Naive thymus-derived CD8-positive, alpha-beta T cell (primary cell): ENCODE results near the gene INIP. TPM values are rescaled to one million over a fixed set of nuclear protein-coding genes. Genes with fewer than 3 reads are reported as not detected.
"Not testable (repeated sequence)": the region's sequence is repeated elsewhere in the genome, so short reads cannot be mapped to it uniquely, and the experiment has no call there.

Experiments used
- ATAC-seq, 2 donors: fragments of 150-1000 bp; cut with Tn5 transposase in 1 of 2; sonication (Bioruptor Pico), chemical (Tn5 transposase) in 1 of 2; 1 replicate in 1 of 2; 2 replicates in 1 of 2; pipeline ENCODE4 v1.10.0; 2021; ENCODE audit warnings: mild to moderate bottlenecking in 2 of 2, moderate library complexity in 2 of 2
- POLR2A ChIA-PET: fragments of 350-600 bp; sonication (Branson Sonifier 250); formaldehyde crosslinking; loops from one replicate; lab custom pipeline; 2021; ENCODE audit warnings: antibody characterized with exemption; lab: Charles Lee
- DNase-seq, 10 donors: peaks; one replicate each; pipeline versions ENCODE4 v3.0.0 to v3.0.0-alpha.2; 2020 to 2022
- H3K27ac Mint-ChIP-seq, 10 donors: one replicate each; pipeline ENCODE4 v1.8.0; 2020 to 2022; ENCODE audit warnings: mild to moderate bottlenecking in 10 of 10, mixed read lengths in 10 of 10, moderate library complexity in 4 of 10, inconsistent platforms in 1 of 10
- H3K27me3 Mint-ChIP-seq, 5 donors: one replicate each; pipeline ENCODE4 v1.8.0; 2021 to 2022; ENCODE audit warnings: mixed read lengths in 5 of 5
- H3K36me3 Mint-ChIP-seq, 3 donors: one replicate each; pipeline ENCODE4 v1.8.0; 2020 to 2022; ENCODE audit warnings: mixed read lengths in 3 of 3, mild to moderate bottlenecking in 2 of 3, inconsistent platforms in 1 of 3
- H3K4me1 Mint-ChIP-seq, 4 donors: one replicate each; pipeline ENCODE4 v1.8.0; 2021 to 2022; ENCODE audit warnings: mixed read lengths in 4 of 4
- H3K4me3 Mint-ChIP-seq, 10 donors: one replicate each; pipeline ENCODE4 v1.8.0; 2020 to 2022; ENCODE audit warnings: mild to moderate bottlenecking in 10 of 10, mixed read lengths in 10 of 10, moderate library complexity in 6 of 10, inconsistent platforms in 1 of 10
- H3K9me3 Mint-ChIP-seq, 9 donors: one replicate each; pipeline ENCODE4 v1.8.0; 2020 to 2022; ENCODE audit warnings: mixed read lengths in 9 of 9, mild to moderate bottlenecking in 3 of 9, inconsistent platforms in 1 of 9, moderate library complexity in 1 of 9
- polyA plus RNA-seq, 3 donors: library from polyadenylated mRNA; unstranded; fragments of 300-500 nt; fragmentation: Illumina TruSeq; gene quantifications; one replicate each; pipeline ENCODE4 v1.2.3, GENCODE V29; 2021
- total RNA-seq, 8 experiments: library from RNA in 2 of 8; stranded (reverse) in 2 of 8; gene quantifications; one replicate each; pipeline ENCODE4 v1.2.3 and lab custom pipeline; 2021 to 2026

INIP gene
- total and polyA plus RNA-seq, 5 experiments from 2014 or later: 25.8 to 38.9 (median 26.6) TPM

DNA sequence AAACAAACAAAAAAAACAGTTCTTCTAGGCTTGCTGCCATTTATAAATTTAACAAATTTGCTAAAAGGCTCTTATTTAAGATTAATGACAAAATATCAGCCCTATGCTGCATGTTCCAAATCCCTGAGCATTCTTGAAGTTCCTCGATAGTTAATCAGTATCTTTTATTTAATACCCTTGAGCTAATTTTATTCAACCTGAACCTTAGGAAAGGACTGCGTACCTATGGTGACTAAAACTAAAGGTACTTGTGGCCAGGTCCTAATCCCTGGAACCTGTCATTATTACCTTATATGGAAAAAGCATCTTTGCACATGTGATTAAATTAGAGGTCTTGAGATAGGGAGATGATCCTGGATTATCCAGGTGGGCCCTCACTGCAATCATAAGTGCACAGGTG, 10.5 kb upstream of the INIP start:
- POLR2A ChIA-PET: no interaction called here
- peaks cover 0 to 12% (median 0%) of the 10 kb centered on the region in 4 donors for H3K4me1 Mint-ChIP-seq
- H3K9me3 Mint-ChIP-seq: no peaks in the 10 kb centered on the region

DNA sequence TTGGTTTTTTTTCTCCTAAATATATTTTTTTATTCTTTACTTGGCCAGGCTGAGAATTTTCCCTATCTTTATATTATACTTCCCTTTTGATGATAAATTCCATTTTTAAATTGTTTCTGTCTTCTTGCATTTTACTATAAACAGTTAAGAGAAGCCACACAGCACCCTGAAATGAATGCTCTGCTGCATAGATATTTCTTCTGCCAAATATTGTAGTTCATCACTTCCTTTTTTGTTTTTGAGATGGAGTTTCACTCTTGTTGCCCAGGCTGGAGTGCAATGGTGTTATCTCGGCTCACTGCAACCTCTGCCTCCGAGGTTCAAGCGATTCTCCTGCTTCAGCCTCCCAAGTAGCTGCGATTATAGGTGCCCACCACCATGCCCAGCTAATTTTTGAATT, 8.5 kb upstream of the INIP start:
- Mint-ChIP-seq H3K27me3 (no peaks in the 10 kb centered on the region), H3K9me3 (no peaks in the 10 kb centered on the region), H3K36me3 (no peaks in the 10 kb centered on the region), H3K4me3 (no peak overlapping the region), H3K27ac (peak overlapping the region in 1 of 10 donors; percentile 26), H3K4me1 (peaks cover 0 to 12% (median 0%) of the 10 kb centered on the region in 4 donors)
- ATAC-seq (no peak), DNase-seq (no peak)
- POLR2A ChIA-PET: no interaction called here

More for the DNA sequence above, 10.5 kb upstream of the INIP start:
- no peak overlapping the region for H3K4me3 Mint-ChIP-seq
- ATAC-seq (no peak), DNase-seq (no peak)
- no peaks in the 10 kb centered on the region for H3K36me3 Mint-ChIP-seq
- no peaks in the 10 kb centered on the region for H3K27me3 Mint-ChIP-seq
- no peak overlapping the region for H3K27ac Mint-ChIP-seq

DNA sequence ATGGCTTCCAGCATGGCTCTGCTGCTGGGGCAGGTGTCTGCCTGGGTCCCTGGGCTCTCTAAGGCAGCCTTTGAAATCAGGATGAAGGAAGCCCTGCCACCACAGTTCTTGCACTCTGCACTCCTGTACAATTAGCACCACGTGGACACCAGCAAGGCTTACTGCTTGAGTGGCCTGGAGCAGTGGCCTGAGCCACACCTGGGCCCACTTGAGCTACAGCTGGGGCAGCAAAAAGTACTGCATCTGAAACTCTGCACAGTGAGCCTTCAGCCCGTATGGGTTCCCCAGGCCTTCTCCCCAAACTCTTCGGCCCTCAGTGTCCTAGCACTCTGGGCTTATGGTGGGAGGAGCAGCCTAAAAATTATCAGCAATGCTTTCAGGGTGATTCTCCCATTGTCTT, 8.0 kb upstream of the INIP start:
- no peak overlapping the region for H3K4me3 Mint-ChIP-seq
- H3K4me1 Mint-ChIP-seq: peaks cover 0 to 12% (median 0%) of the 10 kb centered on the region in 4 donors
- no peak for DNase-seq
- POLR2A ChIA-PET: no interaction called here
- no peak for ATAC-seq
- H3K27ac Mint-ChIP-seq: peak overlapping the region in 1 of 10 donors; percentile 26
- H3K27me3 Mint-ChIP-seq: no peaks in the 10 kb centered on the region
- no peaks in the 10 kb centered on the region for H3K9me3 Mint-ChIP-seq
- H3K36me3 Mint-ChIP-seq: no peaks in the 10 kb centered on the region

DNA sequence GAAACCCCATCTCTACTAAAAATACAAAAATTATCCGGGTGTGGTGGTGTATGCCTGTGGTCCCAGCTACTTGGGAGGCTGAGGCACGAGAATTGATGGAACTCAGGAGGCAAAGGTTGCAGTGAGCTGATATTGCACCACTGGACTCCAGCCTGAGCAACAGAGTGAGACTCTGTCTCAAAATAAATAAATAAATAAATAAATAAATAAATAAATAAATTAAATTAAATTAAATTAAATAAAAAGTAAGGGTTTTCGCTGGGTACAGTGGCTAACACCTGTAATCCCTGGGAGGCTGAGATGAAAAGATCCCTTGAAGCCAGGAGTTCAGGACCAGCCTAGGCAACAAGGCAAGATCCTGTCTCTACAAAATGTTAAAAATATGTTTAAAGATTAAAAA, 4.8 kb upstream of the INIP start:
- H3K27me3 Mint-ChIP-seq, H3K4me3 Mint-ChIP-seq, POLR2A ChIA-PET, H3K36me3 Mint-ChIP-seq, H3K9me3 Mint-ChIP-seq, ATAC-seq, DNase-seq: not testable (repeated sequence)
- Mint-ChIP-seq H3K27ac (peak overlapping the region in 1 of 10 donors; percentile 23), H3K4me1 (peaks cover 0 to 14% (median under 1%) of the 10 kb centered on the region in 4 donors)

DNA sequence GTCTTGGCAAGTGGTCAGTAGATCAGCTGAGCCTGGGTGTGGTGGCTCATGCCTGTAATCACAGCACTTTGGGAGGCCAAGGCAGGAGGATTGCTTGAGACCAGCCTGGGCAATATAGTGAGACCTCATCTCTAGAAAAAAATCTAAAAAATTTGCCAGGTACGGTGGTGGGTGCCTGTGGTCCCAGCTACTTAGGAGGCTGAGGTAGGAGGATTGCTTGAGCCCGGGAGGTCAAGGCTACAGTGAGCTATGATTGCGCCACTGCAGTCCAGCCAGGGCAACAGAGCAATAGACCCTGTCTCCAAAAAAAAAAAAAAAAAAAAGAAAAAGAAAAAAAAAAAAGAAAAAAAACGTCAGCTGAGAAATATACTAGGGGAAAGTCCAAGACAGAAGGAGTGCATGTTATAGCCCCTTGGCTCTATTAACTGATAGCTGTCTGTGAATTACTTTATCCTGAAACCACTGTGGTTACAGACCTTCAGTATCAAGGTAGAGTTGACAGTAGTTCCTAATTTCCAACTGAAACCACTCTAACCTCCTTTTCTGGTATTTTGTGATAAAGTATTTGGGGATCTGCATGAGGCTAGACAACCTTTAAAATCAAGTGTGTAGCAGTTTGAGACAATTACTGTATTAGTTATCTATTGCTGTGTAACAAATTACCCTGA, 2.3 kb upstream of the INIP start:
- H3K9me3 Mint-ChIP-seq: no peaks in the 10 kb centered on the region
- H3K36me3 Mint-ChIP-seq: no peaks in the 10 kb centered on the region
- H3K27ac Mint-ChIP-seq: peak overlapping the region in 2 of 10 donors; percentile 62 to 67
- no peaks in the 10 kb centered on the region for H3K27me3 Mint-ChIP-seq
- DNase-seq (no peak), ATAC-seq (no peak)
- H3K4me3 Mint-ChIP-seq: no peak overlapping the region
- POLR2A ChIA-PET: interaction anchor here (0.6 kb wide), 1 partner anchor 24 kb away, joined by 4 read pairs; no protein-coding TSS in a partner anchor
- H3K4me1 Mint-ChIP-seq: peaks cover 0 to 19% (median 8%) of the 10 kb centered on the region in 4 donors

DNA sequence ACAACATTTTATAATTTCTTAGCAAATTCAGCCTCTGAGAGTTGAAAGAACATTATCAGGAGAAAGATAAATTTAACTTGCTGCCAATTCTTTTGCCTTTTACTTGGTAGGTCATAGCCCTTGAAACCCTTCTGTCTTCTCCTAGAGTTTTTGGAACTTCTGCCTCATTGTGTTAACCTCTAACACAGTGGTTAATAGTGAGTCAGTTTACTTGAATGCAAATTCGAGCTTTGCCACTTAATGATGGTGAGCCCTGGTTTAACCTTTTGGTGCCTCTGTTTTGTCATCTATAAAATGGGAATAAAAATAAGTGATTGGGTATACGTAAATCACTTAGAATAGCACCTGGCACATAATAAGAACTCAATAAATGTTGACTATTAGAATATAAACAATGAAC, 1.8 kb upstream of the INIP start:
- Mint-ChIP-seq H3K4me1 (peaks cover 0 to 21% (median 9%) of the 10 kb centered on the region in 4 donors), H3K27ac (peak overlapping the region in 3 of 10 donors; percentile 21 to 69 (median 62)), H3K4me3 (no peak overlapping the region), H3K36me3 (no peaks in the 10 kb centered on the region), H3K9me3 (no peaks in the 10 kb centered on the region), H3K27me3 (no peaks in the 10 kb centered on the region)
- POLR2A ChIA-PET: interaction anchor here (0.6 kb wide), 2 partner anchors 25 to 27 kb away, joined by 4 to 5 read pairs; no protein-coding TSS in a partner anchor
- ATAC-seq (no peak), DNase-seq (no peak)

DNA sequence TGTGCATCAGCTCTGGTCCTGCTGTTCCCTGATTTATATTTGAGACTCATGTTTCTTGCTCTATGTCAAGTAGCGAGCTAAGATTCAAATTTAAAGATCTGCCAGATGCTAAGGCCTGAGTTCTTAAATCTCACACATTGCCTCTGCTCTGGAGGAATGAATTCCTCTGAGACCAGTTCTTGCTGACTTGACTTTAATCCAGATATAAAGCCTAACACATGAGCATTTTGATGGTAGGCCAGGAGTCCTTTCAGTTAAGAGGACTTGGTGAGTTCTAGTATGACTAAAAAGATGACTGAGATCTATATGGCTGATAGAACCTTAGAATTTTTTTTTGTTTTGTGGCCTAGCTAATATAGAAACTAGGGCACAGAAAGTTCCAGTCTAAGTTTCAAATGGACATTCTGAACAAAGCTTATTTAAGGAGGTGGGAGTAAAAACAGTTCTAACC, 1.3 kb upstream of the INIP start:
- ATAC-seq (no peak), DNase-seq (no peak)
- H3K4me1 Mint-ChIP-seq: peaks cover 0 to 22% (median 10%) of the 10 kb centered on the region in 4 donors
- POLR2A ChIA-PET: interaction anchor here (0.6 to 3.2 kb wide), 2 partner anchors 27 to 30 kb away, joined by 5 to 18 read pairs; no protein-coding TSS in a partner anchor
- H3K4me3 Mint-ChIP-seq: peak overlapping the region in 3 of 10 donors; percentile 26 to 91 (median 60)
- H3K27me3 Mint-ChIP-seq: no peaks in the 10 kb centered on the region
- no peaks in the 10 kb centered on the region for H3K9me3 Mint-ChIP-seq
- H3K36me3 Mint-ChIP-seq: no peaks in the 10 kb centered on the region
- peak overlapping the region in 7 of 10 donors; percentile 3 to 69 (median 24) for H3K27ac Mint-ChIP-seq

DNA sequence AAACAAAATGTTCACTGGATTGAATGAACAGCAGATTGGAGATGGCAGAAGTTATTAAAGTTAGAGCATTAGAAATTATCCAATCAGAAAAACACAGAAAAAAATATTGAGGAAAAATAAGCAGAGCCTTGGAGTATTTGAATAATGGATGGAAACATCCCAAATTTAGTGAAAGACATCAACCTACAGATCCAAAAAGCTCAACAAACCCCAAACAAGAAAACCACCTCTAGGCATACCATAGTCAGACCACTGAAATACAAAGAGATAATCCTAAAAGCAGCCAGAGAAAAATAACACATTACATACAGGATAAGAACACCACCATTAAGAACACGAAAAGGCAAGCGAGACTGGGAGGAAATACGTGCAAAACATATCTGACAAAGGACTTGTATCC, 5.2 kb downstream of the INIP start:
- ATAC-seq (no peak), DNase-seq (no peak)
- POLR2A ChIA-PET: no interaction called here
- Mint-ChIP-seq H3K9me3 (no peaks in the 10 kb centered on the region), H3K4me3 (peak overlapping the region in 2 of 10 donors; percentile 34 to 35), H3K4me1 (peaks cover 22 to 60% (median 50%) of the 10 kb centered on the region in 4 donors), H3K36me3 (peaks cover 0 to 44% (median 8%) of the 10 kb centered on the region in 3 donors), H3K27ac (peak overlapping the region in 1 of 10 donors; percentile 51), H3K27me3 (no peaks in the 10 kb centered on the region)

DNA sequence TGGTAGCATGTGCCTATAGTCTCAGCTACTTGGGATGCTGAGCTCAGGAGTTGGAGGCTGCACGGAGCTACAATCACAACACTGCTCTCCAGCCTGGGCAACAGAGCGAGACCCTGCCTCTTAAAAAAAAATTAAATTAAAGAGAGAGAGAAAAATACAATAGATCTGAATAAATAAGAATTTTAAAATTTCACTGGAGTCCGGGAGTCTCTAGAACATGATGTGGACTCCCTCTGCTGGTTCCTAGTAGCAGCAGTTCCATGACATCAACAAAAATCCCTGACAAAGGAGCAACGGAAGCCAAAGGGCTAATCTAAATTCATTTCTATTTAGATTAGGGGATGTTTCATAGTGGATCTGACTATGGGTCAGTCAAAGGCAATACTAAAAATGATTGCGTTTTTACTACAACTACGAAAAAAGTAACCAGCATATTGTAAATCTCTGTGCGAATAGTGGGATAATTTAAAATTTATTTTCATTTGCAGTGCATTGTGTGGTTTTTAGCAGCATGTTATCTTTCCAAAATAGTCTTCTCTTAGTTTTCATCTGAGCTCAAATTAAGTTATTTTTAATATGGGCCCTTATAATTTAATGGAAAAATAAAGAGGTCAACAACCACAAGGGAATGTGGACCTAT, 6.7 kb downstream of the INIP start:
- H3K27me3 Mint-ChIP-seq: no peaks in the 10 kb centered on the region
- peaks cover 0 to 47% (median 9%) of the 10 kb centered on the region in 3 donors for H3K36me3 Mint-ChIP-seq
- peaks cover 24 to 47% (median 44%) of the 10 kb centered on the region in 4 donors for H3K4me1 Mint-ChIP-seq

DNA sequence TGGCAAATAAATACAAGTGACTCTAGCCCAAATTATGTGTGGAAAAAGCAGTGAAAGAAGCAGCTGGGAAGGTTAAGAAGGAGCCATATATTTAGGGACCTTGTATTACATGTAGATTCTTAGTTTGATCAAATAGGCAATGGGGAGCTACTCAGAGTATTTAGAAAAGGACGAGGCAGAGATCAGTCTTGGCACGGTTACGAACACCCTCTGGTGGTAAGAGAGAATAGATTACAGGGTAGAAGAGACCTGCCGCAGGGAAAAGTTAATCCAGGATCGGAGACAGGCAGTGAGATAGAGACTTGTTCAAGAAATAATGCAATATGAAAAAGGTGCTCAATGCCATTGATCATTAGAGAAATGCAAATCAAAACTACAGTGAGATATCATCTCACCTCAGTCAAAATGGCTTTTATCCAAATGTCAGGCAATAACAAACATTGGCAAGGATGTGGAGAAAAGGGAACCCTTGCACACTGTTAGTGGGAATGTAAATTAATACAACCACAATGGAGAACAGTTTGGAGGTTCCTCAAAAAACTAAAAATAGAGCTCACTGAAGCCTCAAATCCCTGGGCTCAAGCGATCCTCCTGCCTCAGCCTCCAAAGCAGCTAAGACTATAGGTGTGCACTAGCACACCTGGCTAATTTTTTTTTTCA, 12.0 kb downstream of the INIP start:
- no peaks in the 10 kb centered on the region for H3K9me3 Mint-ChIP-seq

More for the DNA sequence above, 6.7 kb downstream of the INIP start:
- ATAC-seq: no peak
- no peak for DNase-seq
- H3K4me3 Mint-ChIP-seq: no peak overlapping the region
- POLR2A ChIA-PET: interaction anchor here (0.5 to 0.6 kb wide), 2 partner anchors 10 to 597 kb away, joined by 3 to 4 read pairs; no protein-coding TSS in a partner anchor
- H3K9me3 Mint-ChIP-seq: no peaks in the 10 kb centered on the region
- no peak overlapping the region for H3K27ac Mint-ChIP-seq

DNA sequence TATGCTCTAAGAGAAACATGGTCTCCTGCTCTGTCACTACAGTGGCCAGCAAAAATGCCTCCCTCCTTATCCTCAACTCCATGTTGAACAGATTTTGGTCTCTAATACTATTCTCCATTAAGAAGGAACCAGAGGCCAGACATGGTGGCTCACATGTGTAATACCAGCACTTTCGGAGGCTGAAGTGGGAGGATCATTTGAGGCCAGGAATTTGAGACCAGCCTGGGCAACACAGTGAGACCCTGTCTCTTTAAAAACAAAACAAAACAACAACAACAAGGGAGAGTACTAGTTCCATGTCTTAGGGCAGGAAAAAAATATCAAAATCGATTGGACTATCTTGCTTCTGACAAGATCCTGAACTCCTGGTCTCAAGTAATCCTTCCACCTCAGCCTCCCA, 14.6 kb downstream of the INIP start:
- DNase-seq (no peak), ATAC-seq (no peak)
- peak overlapping the region in 1 of 10 donors; percentile 21 for H3K27ac Mint-ChIP-seq
- H3K27me3 Mint-ChIP-seq: no peaks in the 10 kb centered on the region
- H3K36me3 Mint-ChIP-seq: peaks cover 2 to 56% (median 22%) of the 10 kb centered on the region in 3 donors
- peaks cover 11 to 29% (median 25%) of the 10 kb centered on the region in 4 donors for H3K4me1 Mint-ChIP-seq
- no peak overlapping the region for H3K4me3 Mint-ChIP-seq
- POLR2A ChIA-PET: interaction anchor here (1.3 kb wide), 1 partner anchor 11 kb away, joined by 6 read pairs; no protein-coding TSS in a partner anchor
- H3K9me3 Mint-ChIP-seq: no peaks in the 10 kb centered on the region

More for the DNA sequence above, 12.0 kb downstream of the INIP start:
- POLR2A ChIA-PET: no interaction called here
- H3K27me3 Mint-ChIP-seq: no peaks in the 10 kb centered on the region
- no peak for ATAC-seq
- H3K4me1 Mint-ChIP-seq: peaks cover 16 to 41% (median 27%) of the 10 kb centered on the region in 4 donors
- H3K36me3 Mint-ChIP-seq: peaks cover 0 to 54% (median 16%) of the 10 kb centered on the region in 3 donors
- H3K27ac Mint-ChIP-seq: no peak overlapping the region
- no peak for DNase-seq
- no peak overlapping the region for H3K4me3 Mint-ChIP-seq

DNA sequence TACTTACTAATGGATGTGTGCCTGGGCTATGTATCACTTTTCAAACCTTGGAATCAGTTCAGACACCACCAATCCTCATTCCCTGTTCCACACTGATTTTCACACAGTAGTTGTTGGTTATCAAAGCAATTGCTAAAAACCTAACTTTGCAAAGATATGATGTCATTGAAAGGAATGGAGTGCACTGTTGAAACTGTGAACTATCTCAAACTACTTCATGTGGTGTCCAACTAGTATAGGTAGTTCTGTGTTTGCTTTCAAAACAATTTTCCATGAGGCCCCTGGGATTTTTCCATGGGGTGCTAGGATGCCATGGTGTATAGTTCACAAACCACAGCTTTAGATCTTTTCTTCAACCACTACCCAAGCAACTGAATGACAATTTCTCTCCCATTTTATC, 17.8 kb downstream of the INIP start:
- ATAC-seq (no peak), DNase-seq (no peak)
- Mint-ChIP-seq H3K4me1 (peaks cover 5 to 23% (median 19%) of the 10 kb centered on the region in 4 donors), H3K4me3 (no peak overlapping the region), H3K9me3 (no peaks in the 10 kb centered on the region), H3K36me3 (peaks cover 4 to 70% (median 31%) of the 10 kb centered on the region in 3 donors), H3K27me3 (no peaks in the 10 kb centered on the region), H3K27ac (no peak overlapping the region)
- POLR2A ChIA-PET: interaction anchor here (1.0 kb wide), 1 partner anchor 18 kb away, joined by 3 read pairs; the partner anchor contains the start of gene INIP
